Measurements from ENCODE around the gene SPATA21.
"Not testable (repeated sequence)": the region's sequence is repeated elsewhere in the genome, so short reads cannot be mapped to it uniquely, and the experiment has no call there.

Gene SPATA21, protein sequence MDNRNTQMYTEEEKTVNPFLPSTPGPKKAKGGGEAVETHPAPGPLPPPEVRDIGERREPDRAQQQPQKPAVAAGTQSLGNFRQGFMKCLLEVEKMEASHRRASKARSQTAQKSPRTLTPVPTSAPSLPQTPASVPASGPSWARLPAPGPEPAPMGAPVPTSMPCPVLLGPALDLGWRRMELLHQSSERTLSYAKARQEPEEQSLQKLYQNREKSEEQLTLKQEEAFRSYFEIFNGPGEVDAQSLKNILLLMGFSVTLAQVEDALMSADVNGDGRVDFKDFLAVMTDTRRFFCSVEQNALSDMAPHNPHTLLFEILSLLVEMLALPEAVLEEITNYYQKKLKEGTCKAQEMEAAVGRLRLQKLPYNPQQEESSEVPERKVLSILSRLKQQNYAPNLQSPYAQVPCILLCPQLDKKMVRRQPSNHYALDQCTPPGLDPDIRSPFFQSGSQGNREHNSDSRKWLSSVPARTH

GRCh38 chr1:16436946-16437474 lies at the start of gene SPATA21:
TSS of gene SPATA21 (minus strand) at chr1:16437424. CDS start at chr1:16431371, 6,053 bp downstream.
- TF ChIP-seq CTCF (IDR thresholded peaks at IDR 0.05) = no peak

GRCh38 chr1:16487011-16487410 lies 49.8 kb upstream of the SPATA21 start:
- H3K36me3 ChIP-seq = peaks cover 51 to 91% (median 69%) of the 10 kb centered on the region in 3 donors
- H3K27ac ChIP-seq; intact Hi-C loops (cut with DNase I; ENCODE audit: low total_unique reads); H3K4me1 ChIP-seq; H3K27me3 ChIP-seq; DNase-seq; H3K9me3 ChIP-seq; H3K4me3 ChIP-seq: not testable (repeated sequence)

More at GRCh38 chr1:16436946-16437474, at the start of gene SPATA21:
- DNase-seq = no peak
- no peaks in the 10 kb centered on the region for H3K9me3 ChIP-seq
- H3K36me3 ChIP-seq = no peaks in the 10 kb centered on the region
- peaks cover 0 to 16% (median 8%) of the 10 kb centered on the region in 4 donors for H3K4me1 ChIP-seq
- peaks cover 0 to 6% of the 10 kb centered on the region in 2 donors for H3K27me3 ChIP-seq
- intact Hi-C loops (cut with DNase I; ENCODE audit: low total_unique reads) = no loop called here
- H3K4me3 ChIP-seq = no peak within 1 kb of the TSS
- H3K27ac ChIP-seq = no peak within 1 kb of the TSS

- peaks cover 55 to 98% (median 76%) of the 10 kb centered on the region in 3 donors for H3K36me3 ChIP-seq
- H3K27me3 ChIP-seq; H3K4me3 ChIP-seq; H3K9me3 ChIP-seq; H3K27ac ChIP-seq; H3K4me1 ChIP-seq; intact Hi-C loops (cut with DNase I; ENCODE audit: low total_unique reads): not testable (repeated sequence)
- DNase-seq = peak in 1 of 2 donors; percentile 45
These were observed 49.1 kb upstream of the SPATA21 start for GRCh38 chr1:16486316-16486715.

DNA sequence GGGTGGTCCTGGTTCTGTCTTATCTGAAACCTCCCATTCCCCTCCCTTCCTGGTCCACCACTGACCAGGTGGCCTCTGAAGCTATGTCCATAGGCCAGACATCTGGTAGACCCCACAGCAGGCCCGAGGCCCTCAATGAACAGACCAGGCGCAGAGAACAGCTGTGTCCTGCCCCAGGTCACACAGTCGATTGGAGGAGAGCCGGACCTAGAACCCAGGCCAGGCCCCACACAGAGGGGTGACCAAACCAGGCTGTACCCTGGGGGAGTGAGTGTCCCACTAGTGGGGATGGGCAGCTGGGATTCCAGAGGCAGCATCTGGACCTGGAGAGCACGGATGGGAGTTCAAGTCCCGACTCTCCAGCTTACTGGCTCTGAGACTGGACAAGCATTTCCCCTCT lies 47.7 kb upstream of the SPATA21 start:
- intact Hi-C loops (cut with DNase I; ENCODE audit: low total_unique reads) = no loop called here

GRCh38 chr1:16484501-16484835 lies 47.2 kb upstream of the SPATA21 start:
- H3K9me3 ChIP-seq = no peaks in the 10 kb centered on the region
- H3K4me3 ChIP-seq = no peak overlapping the region
- peaks cover 59 to 100% (median 73%) of the 10 kb centered on the region in 3 donors for H3K36me3 ChIP-seq
- H3K27ac ChIP-seq = no peak overlapping the region
- no peaks in the 10 kb centered on the region for H3K27me3 ChIP-seq
- H3K4me1 ChIP-seq = no peaks in the 10 kb centered on the region
- DNase-seq = peak in 1 of 2 donors; percentile 48
- intact Hi-C loops (cut with DNase I; ENCODE audit: low total_unique reads) = no loop called here
- TF ChIP-seq CTCF (IDR thresholded peaks at IDR 0.05) = no peak

More for the DNA sequence above, 47.7 kb upstream of the SPATA21 start:
- Histone ChIP-seq H3K27ac (no peak overlapping the region), H3K27me3 (no peaks in the 10 kb centered on the region), H3K9me3 (no peaks in the 10 kb centered on the region), H3K36me3 (peaks cover 55 to 100% (median 75%) of the 10 kb centered on the region in 3 donors), H3K4me1 (no peaks in the 10 kb centered on the region), H3K4me3 (no peak overlapping the region)
- TF ChIP-seq CTCF (IDR thresholded peaks at IDR 0.05) = no peak
- DNase-seq = peak in 1 of 2 donors; percentile 54

GRCh38 chr1:16483639-16484500 lies 46.6 kb upstream of the SPATA21 start:
- H3K9me3 ChIP-seq; H3K4me3 ChIP-seq; intact Hi-C loops (cut with DNase I; ENCODE audit: low total_unique reads); H3K27ac ChIP-seq; H3K27me3 ChIP-seq; H3K4me1 ChIP-seq: not testable (repeated sequence)
- DNase-seq = peak in 1 of 2 donors; percentile 49
- H3K36me3 ChIP-seq = peaks cover 61 to 95% (median 70%) of the 10 kb centered on the region in 3 donors

DNA sequence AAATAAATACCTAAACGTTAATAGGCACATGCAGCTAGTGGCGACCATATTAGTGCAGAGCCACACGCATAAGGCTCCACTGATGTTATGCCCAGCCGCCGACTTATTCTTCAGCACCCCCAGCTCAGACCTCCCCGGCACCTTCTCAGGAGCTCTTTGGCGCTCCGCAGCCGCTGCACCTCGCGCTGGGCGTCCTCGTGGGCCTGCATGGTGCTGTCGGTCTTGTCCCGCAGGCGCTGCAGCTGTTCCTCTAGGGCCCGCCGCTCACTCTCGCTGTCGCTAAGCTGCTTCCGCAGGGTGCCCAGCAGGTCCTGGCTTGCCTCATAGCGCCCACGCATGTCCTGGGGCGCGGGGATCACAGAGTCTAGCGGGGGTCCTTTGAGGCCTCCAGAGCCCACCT lies 45.9 kb upstream of the SPATA21 start:
- H3K36me3 ChIP-seq = peaks cover 64 to 95% (median 72%) of the 10 kb centered on the region in 3 donors
- H3K4me3 ChIP-seq; H3K27ac ChIP-seq; intact Hi-C loops (cut with DNase I; ENCODE audit: low total_unique reads); H3K9me3 ChIP-seq; H3K27me3 ChIP-seq; H3K4me1 ChIP-seq: not testable (repeated sequence)
- peak in 1 of 2 donors; percentile 56 for DNase-seq
